Posterior cingulate gyrus (tissue), 11 donors: ENCODE data around the gene SNRNP40.
"Not testable (repeated sequence)": the region's sequence is repeated elsewhere in the genome, so short reads cannot be mapped to it uniquely, and the experiment has no call there.

ENCODE experiments used
- DNase-seq, 10 donors: peaks; one replicate each; pipeline versions ENCODE4 v3.0.0 to v3.0.0-alpha.2; 2020 to 2021; ENCODE audit warnings: mixed read lengths in 3 of 10
- intact Hi-C: fragments of 100-400 bp; cut with DNase I; formaldehyde crosslinking; loops from one replicate; pipeline ENCODE4 v1.15.1; 2023

The SNRNP40 gene

GRCh38 chr1:31289021-31289420 lies 7.6 kb downstream of the SNRNP40 start:
- DNase-seq, result no peak
- intact Hi-C loops, result no loop called here

DNA sequence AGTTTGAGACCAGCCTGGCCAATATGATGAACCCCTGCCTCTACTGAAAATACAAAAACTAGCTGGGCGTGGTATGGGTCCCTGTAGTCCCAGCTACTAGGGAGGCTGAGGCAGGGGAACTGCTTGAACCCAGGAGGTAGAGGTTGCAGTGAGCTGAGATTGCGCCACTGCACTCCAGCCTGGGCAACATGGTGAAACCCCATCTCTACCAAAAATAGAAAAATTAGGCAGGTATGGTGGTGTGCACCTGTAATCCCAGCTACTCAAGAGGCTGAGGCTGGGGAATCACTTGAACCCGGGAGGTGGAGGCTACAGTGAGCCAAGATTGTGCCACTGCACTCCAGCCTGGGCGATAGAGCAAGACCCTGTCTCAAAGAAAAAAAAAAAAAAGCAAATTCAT lies 8.8 kb downstream of the SNRNP40 start:
- intact Hi-C loops, DNase-seq: not testable (repeated sequence)

GRCh38 chr1:31282426-31282825 lies 14.2 kb downstream of the SNRNP40 start:
- DNase-seq, intact Hi-C loops: not testable (repeated sequence)

DNA sequence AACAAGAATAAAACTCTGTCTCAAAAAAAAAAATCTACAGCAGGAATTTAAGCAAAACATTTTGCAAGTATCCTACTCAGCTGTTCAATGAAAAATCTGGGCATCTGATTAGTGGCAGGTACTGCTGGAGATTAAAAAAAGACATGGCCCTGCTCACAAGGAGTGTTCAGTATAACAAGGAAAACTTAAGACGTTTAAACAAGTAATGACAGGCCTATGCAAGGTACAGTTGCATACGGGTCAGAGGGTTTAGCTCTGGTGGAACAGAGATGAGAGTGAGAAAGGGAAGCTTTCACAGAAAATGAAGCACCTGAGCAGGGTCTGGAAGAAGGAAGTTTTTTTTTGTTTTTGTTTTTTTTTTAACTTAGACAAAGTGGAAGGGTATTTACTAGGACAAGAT lies 23.0 kb downstream of the SNRNP40 start:
- DNase-seq, result no peak
- intact Hi-C loops, result no loop called here

- intact Hi-C loops, result no loop called here
- no peak for DNase-seq
These were observed 24.2 kb downstream of the SNRNP40 start for GRCh38 chr1:31272369-31272768.

- no peak for DNase-seq
- intact Hi-C loops, result no loop called here
These were observed 30.0 kb downstream of the SNRNP40 start for GRCh38 chr1:31266547-31266946.

GRCh38 chr1:31264790-31265386 lies 31.7 kb downstream of the SNRNP40 start:
- intact Hi-C loops, result no loop called here
- no peak for DNase-seq

DNA sequence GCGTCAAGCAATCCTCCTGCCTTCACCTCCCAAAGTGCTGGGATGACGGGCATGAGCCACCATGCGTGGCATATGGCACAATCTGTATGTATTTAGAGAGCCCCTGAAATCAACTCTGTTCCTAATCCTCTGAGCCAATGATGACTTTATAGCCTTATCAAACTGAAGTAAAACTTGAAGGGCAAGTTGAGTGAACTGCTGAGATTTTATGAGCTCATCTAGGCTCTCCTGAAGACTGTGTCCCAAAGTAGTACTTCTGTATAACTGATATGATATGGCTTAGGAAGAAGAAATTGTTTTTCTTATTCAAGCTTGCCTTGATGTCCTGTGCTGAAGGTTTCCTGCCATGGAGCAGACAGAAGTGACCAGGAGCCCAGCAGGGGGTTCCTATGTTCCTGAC lies 33.2 kb downstream of the SNRNP40 start:
- no peak for DNase-seq
- intact Hi-C loops, result no loop called here

- intact Hi-C loops, result not testable (repeated sequence)
These were observed 34.2 kb downstream of the SNRNP40 start for GRCh38 chr1:31262393-31262792.

GRCh38 chr1:31261916-31262315 lies 34.7 kb downstream of the SNRNP40 start:
- intact Hi-C loops, result no loop called here
- no peak for DNase-seq

More at GRCh38 chr1:31262393-31262792, 34.2 kb downstream of the SNRNP40 start:
- not testable (repeated sequence) for DNase-seq

- DNase-seq, result no peak
- intact Hi-C loops, result no loop called here
These were observed 36.8 kb downstream of the SNRNP40 start for GRCh38 chr1:31259746-31260145.

GRCh38 chr1:31258581-31258980 lies 38.0 kb downstream of the SNRNP40 start:
- no peak for DNase-seq
- intact Hi-C loops, result no loop called here

GRCh38 chr1:31257213-31257612 lies 39.4 kb downstream of the SNRNP40 start:
- DNase-seq, result no peak
- intact Hi-C loops, result no loop called here

DNA sequence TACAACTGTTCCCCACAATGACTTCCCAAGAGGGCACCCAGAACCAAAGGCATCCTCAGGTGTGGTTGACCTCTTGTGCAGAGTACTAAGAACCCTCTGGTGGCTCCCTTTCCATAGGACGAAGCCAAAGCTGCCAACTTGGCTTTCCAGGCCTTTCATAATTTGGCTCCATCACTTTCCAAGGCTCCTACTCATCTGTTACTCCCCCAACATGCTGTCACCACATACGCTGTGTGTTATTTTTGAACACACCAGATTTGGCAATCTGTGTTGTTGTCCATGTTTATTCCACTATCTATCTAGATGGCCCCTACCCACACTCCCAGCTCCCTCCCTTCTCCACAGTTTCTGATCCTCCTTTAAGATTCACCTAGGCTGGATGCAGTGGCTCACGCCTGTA lies 46.7 kb downstream of the SNRNP40 start:
- intact Hi-C loops, result no loop called here
- DNase-seq, result no peak

DNA sequence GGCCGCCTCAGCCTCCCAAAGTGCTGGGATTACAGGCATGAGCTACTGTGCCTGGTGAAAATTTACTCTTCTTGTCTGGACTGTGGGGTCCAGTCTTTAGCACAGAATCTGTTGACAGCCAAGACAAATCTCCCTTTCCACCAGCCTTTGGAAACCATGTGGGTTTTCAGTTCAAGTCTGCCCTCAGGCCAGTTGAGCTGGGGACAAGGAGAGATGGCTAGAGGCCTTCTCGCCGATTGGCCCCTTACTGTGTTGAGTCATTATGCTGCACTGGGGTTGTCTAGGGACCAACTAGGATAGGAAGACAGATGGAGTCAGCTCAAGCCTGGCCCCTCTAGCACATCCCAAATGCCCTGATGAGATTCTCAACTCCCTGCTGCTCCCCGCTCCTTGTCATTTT lies 48.3 kb downstream of the SNRNP40 start:
- intact Hi-C loops, result no loop called here
- no peak for DNase-seq

GRCh38 chr1:31244326-31244725 lies 52.3 kb downstream of the SNRNP40 start:
- no peak for DNase-seq
- intact Hi-C loops, result no loop called here

- peak in 3 of 10 donors; percentile 12 to 41 (median 29) for DNase-seq
- intact Hi-C loops, result no loop called here
These were observed 52.9 kb downstream of the SNRNP40 start for GRCh38 chr1:31243501-31244286.

DNA sequence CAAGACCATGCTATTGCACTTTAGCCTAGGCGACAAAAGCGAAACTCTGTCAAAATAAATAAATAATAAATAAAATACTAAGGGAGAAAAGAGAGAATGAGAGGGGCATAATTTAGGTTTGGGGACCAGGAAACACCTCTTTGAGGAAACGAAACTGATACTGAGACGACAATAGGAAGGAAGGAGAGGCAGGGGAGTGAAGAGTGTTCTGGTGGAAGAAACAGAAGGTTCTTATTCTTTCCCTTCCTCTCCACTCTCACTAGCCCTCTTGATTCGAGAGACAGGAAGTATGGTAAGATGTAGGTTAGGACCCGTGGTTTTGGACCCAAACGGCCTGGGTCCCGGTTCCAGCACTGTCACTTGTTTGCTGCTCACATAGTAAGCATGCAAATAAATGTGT lies 55.3 kb downstream of the SNRNP40 start:
- intact Hi-C loops, result no loop called here
- no peak for DNase-seq

DNA sequence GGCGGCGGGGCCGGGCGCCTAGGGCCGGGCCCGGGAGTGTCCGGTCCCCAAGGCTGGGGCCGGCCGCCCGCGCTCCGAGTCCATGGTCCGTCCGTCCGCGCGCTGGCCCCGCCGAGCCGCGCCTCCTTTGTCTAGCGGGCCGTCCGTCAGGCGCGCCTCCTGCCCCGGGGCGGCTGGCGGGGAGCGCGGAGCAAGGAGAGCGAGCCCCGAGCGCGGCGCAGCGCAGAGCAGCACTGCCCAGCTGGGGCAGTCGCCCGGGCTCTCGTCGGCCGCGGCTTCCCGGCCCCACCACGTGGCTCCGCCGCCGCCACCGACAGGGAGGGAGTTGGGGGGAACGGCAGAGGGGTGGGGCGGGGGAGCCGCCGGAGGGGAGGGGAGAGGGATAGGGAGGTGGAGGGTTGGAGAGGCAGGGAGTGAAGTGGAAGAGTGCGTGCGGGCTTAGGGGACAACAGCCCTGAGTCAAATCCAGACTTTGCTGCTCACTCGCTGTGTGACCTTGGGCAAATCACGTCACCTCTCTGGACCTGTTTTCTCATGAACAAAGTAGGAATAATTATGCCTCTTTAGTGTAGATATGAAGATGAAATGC lies 56.8 kb downstream of the SNRNP40 start, which contains the start of gene NKAIN1:
TSS of gene NKAIN1 (minus strand) at position 235 of the 589 bp plus-strand sequence. CDS start 340 bp downstream, outside the sequence.
- intact Hi-C loops, result loop anchor here (5.0 kb wide), 1 partner anchor 57 kb away; no protein-coding TSS in a partner anchor
- DNase-seq, result peak in 6 of 10 donors; percentile 17 to 91 (median 38)

DNA sequence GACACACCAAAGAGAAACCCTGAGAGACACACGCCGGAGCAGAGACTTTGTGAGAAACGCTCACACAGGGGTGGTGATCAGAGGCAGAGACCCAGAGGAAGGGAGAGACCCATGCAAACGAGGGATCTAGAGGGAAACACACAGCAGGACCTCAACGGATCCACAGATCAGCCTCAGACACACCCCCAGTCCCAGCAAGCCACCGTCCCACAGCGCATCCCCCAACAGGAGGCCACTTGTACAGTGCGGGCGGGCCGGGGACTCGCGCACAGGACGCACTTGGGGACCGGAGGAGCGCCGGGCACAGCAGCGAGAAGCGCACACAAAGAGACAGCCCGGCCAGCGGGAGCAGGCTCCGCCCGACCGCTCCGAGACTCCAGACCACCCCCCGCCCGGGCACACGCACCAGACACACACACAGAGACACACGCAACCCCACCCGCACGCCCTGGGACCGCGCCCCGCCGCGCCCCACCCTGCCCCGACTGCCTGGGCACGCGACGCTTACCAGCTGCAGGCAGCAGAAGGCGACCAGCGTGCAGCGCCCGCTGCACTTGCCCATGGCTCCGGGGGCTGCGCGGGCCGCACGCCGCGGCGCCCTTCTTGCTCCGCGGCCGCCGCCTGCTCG lies 57.5 kb downstream of the SNRNP40 start:
- DNase-seq, result peak in 6 of 10 donors; percentile 15 to 85 (median 36)

DNA sequence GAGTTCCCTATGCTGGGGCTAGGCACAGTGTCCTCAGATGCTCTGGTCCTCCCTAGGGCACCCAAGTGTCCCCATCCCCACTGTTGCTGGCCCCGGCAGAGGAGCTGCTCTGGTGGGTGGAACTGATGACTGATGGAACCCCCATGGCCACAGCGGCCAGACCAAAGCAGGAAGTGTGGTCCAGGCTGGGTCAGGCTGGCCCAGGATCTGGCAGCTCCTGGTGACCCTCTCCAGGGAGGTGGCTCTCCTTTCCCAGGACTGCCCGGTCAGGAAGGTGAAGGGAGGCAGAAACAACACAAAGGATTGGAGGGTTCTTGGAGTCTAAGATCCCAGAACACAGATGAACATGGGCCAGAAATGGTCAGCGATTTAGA lies 58.0 kb downstream of the SNRNP40 start:
- DNase-seq, result no peak
- intact Hi-C loops, result loop anchor here (5.0 kb wide), 1 partner anchor 56 kb away; no protein-coding TSS in a partner anchor

More for the DNA sequence above, 57.5 kb downstream of the SNRNP40 start:
- intact Hi-C loops, result loop anchor here (5.0 kb wide), 1 partner anchor 57 kb away; no protein-coding TSS in a partner anchor
